ENCODE measurements around the gene NDUFV2.
A peak's percentile ranks its signal among the peaks of the same experiment; 100 is the strongest.
"Not testable (repeated sequence)": the region's sequence is repeated elsewhere in the genome, so short reads cannot be mapped to it uniquely, and the experiment has no call there.

The NDUFV2 gene

DNA sequence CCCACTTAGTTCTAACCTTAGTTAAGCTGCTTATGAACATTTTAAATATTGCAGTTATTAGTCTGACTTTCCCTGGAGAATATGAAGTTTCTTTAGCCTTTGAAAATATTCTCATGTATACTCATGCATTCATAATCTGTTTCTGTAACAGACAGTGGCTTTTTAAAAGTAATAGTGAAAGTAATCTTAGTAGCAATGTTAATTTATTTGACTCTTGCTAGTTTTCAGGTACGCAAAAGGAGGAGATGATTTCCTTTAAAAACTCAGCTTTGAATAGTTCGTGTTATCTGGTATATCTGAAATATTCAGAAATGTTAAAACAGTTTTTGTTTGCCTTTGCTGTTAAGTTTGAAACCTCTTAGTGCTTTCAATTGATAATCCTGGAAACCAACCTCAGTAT, 37.9 kb downstream of the NDUFV2 start:
- DNase-seq (ENCODE audit: low read depth), result no peak
- no peak overlapping the region for H3K4me3 ChIP-seq (ENCODE audit: low read depth, low read length)

DNA sequence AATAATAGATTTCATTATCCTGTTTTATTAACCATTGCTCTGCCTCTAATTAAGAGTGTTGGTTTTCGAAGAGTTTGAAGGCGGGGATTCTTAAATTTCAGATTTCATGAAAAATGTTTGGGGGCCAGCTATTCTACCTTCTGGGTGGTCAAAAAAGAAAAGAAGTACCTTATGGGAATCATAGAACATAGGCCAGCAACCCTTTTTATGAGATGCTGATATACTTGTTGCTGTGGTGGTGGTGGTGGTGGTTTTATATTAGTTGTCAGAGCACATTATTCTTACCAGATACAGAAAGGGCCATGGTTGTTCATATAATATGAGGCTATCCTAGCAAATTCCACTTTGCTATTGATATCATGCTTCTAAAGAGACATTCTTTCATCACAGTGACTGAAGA, 38.5 kb downstream of the NDUFV2 start:
- no peak overlapping the region for H3K4me3 ChIP-seq (ENCODE audit: low read depth, low read length)

DNA sequence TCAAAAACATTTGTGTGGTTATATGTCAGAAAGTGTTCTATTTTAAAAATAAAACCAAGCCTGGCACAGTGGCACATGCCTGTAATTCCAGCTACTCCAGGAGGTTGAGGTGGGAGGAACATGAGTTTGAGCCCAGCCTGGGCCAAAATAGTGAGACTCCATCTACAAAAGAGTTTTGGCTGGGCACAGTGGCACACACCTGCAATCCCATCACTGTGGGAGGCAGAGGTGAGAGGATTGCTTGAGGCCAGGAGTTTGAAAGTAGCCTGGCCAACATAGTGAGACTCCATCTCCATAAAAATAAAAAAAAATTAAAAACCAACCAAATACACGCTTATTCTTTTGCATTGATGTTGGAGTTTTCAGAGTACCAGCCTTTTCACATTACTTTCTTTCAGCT, 43.7 kb downstream of the NDUFV2 start:
- DNase-seq (ENCODE audit: low read depth), result no peak
- H3K4me3 ChIP-seq (ENCODE audit: low read depth, low read length), result no peak overlapping the region

More for the DNA sequence above, 38.5 kb downstream of the NDUFV2 start:
- DNase-seq (ENCODE audit: low read depth), result no peak

DNA sequence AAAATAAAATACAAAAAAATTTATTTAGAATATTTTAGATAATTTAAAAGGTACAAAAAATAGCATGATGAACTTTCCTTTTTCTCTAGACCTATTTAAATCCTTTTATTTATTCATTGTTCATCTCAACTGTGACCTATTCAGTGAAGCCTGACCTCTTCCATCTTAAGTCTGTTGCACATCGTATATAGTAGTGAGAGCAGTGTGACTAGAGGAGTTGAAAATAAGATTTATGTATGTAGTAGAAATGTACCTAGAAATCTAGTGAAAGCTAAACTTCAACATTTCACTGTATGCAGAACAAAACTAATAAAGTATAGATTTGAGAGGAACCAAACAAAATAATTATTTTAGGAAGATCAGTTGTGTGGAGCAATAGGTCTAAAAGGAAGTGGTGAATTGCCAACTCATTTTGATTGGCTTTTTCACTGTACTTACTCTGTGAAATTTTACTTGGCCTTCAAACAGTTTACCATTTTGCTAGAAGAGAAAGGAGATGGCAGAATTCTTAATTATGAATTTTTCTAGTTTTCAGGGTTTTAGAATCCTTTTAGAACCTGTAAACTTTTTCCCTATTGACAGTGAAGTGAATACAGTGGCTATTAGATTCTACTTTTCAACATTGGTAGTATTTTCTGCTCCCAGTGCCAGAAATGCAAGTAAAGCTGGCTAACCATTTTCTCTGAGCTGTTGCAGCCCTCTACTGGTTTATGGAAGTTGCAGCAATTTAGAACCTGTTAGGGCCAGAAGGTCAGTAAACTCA, 45.1 kb downstream of the NDUFV2 start:
- DNase-seq (ENCODE audit: low read depth), result peak; percentile 39
- H3K4me3 ChIP-seq (ENCODE audit: low read depth, low read length), result no peak overlapping the region

DNA sequence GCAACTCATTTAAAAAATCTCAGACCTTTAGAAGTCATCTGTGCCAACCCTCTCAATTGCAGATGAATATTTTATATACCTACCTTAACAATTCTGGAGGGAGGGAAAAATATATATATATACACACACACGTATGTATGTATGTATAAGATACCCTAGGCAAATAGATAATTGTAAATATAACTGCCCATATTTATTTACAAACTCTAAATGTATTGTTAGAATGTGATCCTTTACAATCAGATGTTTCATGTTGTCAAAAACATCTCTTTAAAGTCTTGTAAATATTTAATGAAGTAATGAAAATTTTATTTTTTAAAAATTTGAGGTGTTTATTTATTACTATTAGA, 45.7 kb downstream of the NDUFV2 start:
- no peak overlapping the region for H3K4me3 ChIP-seq (ENCODE audit: low read depth, low read length)
- no peak for DNase-seq (ENCODE audit: low read depth)

DNA sequence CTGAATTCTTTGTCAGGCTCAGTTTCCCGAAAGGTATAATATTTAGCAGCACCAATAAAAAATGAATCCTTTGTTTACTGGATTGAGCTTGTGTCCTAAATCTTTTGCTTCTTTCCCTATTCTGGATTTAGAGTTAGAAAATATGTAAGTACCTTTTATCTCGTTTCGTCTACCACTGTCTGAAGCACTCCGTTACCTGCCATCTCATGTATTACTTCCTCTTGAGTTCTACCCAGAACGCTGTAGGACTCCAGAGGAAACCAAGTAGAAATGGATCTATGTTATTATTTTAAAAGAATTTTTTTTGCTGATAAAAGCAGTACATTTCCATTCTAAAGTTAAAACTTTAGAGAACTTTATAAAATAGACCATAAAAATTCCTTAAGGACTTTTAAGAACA, 47.6 kb downstream of the NDUFV2 start:
- no peak for DNase-seq (ENCODE audit: low read depth)

DNA sequence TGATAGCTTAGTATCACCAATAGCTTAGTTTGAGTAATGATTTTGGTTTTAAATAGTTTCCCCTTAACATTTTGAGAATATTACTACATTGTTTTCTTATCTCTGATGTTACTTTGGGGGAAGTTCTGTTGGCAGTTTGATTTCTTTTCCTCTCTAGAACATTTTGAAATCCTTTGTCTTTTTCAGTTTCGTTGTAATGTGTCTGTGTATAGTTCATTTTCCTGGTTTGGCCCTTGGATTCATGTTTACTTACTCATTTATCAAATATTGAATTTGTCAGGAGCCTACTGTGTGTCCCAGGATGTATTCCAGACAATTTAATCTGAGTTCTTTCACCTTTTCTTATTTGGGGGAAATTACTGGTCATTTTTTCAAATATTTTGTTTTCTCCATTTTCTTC, 50.8 kb downstream of the NDUFV2 start:
- no peak for DNase-seq (ENCODE audit: low read depth)
- no peak overlapping the region for H3K4me3 ChIP-seq (ENCODE audit: low read depth, low read length)

More for the DNA sequence above, 47.6 kb downstream of the NDUFV2 start:
- H3K4me3 ChIP-seq (ENCODE audit: low read depth, low read length), result no peak overlapping the region

DNA sequence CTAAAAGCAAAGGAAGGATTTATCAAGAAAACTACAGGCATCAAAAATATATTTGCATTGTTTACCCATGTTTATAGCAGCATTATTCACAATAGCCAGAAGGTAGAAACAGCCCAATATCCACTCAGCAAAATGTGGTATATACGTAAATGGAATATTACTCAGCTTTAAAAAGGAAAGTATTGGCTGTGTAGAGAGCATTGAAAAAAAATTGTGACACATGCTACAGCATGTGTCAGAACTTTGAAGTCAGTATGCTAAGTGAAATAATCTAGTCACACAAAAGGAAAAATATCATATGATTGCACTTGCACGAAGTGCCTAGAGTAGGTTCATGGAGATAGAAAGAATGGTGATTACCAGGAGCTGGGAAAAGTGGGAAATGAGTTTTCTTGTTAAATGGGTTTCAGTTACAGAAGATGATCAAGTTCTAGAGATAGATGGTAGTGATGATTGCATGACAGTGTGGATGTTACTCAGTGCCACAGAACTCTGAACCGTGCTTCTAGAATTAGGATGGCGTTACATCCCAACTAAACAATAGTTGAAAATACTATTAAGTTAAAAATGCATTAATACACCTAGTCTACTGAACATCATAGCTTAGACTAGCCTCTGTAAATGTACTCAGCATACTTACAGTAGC, 54.2 kb downstream of the NDUFV2 start:
- no peak overlapping the region for H3K4me3 ChIP-seq (ENCODE audit: low read depth, low read length)
- DNase-seq (ENCODE audit: low read depth), result no peak

DNA sequence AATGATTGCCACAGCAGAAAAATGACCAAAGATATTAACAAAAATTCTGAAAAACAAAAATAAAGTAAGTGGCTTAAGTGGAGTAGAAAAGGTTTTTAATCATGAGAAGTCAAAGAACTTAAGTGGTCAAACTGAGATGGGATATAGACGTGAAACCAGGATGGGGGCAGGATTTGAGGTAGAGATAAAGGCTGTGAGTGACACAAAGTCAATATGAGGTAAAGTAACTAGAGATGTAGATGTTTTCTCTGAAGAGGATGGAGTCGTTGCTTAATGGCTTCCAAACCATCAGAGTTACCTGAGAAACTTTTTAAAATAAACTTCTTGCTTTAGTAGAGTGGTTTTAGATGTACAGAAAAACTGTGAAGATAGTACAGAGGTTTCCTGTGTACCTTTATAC, 55.3 kb downstream of the NDUFV2 start:
- DNase-seq (ENCODE audit: low read depth), result no peak
- no peak overlapping the region for H3K4me3 ChIP-seq (ENCODE audit: low read depth, low read length)

DNA sequence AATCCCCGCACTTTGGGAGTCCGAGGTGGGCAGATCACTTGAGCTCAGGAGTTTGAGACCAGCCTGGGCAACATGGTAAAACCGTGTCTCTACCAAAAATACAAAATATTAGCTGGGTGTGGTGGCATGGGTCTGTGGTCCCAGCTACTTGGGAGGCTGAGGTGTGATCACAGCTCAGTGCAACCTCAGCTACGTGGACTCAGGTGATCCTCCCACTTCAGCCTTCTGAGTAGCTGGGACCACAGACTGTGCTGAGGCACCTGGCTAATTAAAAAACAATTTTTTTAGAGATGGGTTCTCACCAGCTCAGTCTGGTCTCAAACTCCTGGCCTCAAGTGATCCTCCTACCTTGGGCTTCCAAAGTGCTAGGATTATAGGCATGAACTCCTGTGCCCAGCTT, 57.5 kb downstream of the NDUFV2 start:
- no peak for DNase-seq (ENCODE audit: low read depth)
- H3K4me3 ChIP-seq (ENCODE audit: low read depth, low read length), result no peak overlapping the region

DNA sequence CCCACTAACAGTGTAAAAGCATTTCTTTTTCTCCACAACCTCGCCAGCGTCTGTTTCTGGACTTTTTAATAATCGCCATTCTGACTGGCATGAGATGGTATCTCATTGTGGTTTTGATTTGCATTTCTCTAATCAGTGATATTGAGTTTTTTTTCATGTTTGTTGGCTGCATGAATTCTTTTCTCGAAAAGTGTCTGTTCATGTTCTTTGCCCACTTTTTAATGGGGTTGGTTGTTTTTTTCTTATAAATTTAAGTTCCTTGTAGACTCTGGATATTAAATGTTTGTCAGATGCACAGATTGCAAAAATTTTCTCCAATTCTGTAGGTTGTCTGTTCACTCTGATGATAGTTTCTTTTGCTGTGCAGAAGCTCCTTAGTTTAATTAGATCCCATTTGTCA, 60.2 kb downstream of the NDUFV2 start:
- H3K4me3 ChIP-seq (ENCODE audit: low read depth, low read length), result not testable (repeated sequence)

DNA sequence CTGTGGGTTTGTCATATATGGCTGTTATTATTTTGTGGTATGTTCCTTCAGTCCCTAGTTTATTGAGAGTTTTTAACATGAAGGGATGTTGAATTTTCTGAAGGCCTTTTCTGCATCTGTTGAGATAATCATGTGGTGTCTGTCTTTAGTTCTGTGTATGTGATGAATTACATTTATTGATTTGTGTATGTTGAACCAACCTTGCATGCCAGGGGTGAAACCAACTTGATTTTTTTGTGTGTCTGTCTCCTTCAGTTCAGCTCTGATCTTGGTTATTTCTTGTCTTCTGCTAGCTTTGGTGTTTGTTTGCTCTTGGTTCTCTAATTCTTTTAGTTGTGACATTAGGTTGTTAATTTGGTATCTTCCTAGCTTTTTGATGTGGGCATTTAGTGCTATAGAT, 61.6 kb downstream of the NDUFV2 start:
- DNase-seq (ENCODE audit: low read depth); H3K4me3 ChIP-seq (ENCODE audit: low read depth, low read length): not testable (repeated sequence)

More for the DNA sequence above, 60.2 kb downstream of the NDUFV2 start:
- not testable (repeated sequence) for DNase-seq (ENCODE audit: low read depth)

DNA sequence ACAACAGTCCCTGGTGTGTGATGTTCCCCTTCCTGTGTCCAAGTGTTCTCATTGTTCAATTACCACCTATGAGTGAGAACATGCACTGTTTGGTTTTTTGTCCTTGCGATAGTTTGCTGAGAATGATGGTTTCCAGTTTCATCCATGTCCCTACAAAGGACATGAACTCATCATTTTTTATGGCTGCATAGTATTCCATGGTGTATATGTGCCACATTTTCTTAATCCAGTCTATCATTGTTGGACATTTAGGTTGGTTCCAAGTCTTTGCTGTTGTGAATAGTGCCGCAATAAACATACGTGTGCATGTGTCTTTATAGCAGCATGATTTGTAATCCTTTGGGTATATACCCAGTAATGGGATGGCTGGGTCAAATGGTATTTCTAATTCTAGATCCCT, 63.4 kb downstream of the NDUFV2 start:
- not testable (repeated sequence) for H3K4me3 ChIP-seq (ENCODE audit: low read depth, low read length); DNase-seq (ENCODE audit: low read depth)

DNA sequence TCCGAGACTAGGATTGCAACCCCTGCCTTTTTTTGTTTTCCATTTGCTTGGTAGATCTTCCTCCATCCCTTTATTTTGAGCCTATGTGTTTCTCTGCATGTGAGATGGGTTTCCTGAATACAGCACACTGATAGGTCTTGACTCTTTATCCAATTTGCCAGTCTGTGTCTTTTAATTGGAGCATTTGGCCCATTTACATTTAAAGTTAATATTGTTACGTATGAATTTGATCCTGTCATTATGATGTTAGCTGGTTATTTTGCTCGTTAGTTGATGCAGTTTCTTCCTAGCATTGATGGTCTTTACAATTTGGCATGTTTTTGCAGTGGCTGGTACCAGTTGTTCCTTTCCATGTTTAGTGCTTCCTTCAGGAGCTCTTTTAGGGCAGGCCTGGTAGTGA, 67.0 kb downstream of the NDUFV2 start:
- not testable (repeated sequence) for H3K4me3 ChIP-seq (ENCODE audit: low read depth, low read length); DNase-seq (ENCODE audit: low read depth)

DNA sequence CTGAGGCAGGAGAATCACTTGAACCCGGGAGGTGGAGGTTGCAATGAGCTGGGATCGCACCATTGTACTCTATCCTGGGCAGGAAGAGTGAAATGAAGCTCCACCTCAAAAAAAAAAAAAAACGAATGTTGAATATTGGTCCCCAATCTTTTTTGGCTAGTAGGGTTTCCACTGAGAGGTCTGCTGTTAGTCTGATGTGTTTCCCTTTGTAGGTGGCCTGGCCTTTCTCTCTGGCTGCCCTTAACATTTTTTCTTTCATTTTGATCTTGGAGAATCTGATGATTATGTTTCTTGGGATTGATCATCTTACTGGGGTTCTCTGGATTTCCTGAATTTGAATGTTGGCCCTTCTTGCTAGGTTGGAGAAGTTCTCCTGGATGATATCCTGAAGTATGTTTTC, 69.4 kb downstream of the NDUFV2 start:
- not testable (repeated sequence) for DNase-seq (ENCODE audit: low read depth); H3K4me3 ChIP-seq (ENCODE audit: low read depth, low read length)

DNA sequence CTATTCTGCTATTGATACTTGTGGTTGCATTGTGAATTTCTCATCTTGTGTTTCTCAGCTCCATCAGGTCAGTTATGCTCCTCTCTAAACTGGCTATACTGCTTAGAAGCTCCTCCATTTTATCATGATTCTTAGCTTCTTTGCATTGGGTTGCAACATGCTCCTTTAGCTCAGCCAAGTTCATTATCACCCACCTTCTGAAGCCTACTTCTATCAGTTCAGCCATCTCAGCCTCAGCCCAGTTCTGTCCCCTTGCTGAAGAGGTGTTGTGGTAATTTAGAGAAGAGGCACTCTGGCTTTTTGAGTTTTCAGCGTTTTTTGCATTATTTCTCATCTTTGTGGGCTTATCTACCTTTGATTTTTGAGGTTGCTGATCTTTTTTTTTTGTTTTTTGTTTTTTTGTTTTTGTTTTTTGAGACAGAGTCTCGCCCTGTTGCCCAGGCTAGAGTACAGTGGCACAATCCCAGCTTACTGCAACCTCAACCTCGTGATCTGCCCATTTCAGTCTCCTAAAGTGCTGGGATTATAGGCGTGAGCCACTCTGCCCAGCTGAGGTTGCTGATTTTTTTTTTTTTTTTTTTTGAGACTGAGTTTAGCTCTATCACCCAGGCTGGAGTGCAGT, 70.1 kb downstream of the NDUFV2 start:
- no peak for DNase-seq (ENCODE audit: low read depth)
- no peak overlapping the region for H3K4me3 ChIP-seq (ENCODE audit: low read depth, low read length)

DNA sequence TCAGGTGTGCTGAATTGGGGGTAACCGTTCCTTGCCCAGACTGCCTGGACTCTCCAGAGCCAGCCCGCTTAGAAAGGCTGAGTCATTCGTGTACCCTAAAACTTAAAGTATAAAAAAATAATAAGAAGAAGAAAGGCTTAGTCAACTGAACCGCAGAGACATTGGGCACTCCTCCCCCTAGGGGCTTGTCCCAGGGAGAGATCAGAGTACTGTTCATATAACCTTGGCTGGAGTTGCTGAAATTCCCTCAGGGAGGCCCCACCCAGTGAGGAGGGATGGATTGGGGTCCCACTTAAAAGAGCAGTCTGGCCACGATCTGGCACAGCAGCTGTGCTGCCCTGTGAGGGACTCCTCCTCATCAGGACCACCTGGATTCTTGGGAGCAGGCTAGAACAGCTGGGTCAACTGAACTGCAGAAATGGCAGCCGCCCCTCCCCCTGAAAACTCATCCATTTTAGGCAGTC, 71.3 kb downstream of the NDUFV2 start:
- no peak for DNase-seq (ENCODE audit: low read depth)
- no peak overlapping the region for H3K4me3 ChIP-seq (ENCODE audit: low read depth, low read length)

DNA sequence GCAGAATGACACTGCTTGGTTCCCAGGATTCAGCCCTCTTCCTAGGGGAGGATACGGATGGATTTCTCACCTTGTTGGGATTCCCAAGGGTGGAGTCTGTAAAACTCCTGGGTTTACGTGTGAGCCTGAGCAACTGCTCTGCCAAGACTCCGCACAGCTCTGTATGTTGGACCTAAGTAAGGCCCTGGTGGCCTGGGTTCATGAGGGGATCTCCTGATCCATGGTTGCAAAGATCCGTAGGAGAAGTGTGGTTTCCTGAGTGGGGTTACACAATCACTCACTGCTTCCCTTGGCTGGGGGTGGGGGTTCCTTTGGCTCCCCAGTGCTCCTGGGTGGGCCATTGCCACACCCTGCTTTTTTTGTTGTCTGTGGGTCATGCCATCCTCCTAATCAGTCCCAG, 71.8 kb downstream of the NDUFV2 start:
- H3K4me3 ChIP-seq (ENCODE audit: low read depth, low read length), result no peak overlapping the region
- DNase-seq (ENCODE audit: low read depth), result no peak

DNA sequence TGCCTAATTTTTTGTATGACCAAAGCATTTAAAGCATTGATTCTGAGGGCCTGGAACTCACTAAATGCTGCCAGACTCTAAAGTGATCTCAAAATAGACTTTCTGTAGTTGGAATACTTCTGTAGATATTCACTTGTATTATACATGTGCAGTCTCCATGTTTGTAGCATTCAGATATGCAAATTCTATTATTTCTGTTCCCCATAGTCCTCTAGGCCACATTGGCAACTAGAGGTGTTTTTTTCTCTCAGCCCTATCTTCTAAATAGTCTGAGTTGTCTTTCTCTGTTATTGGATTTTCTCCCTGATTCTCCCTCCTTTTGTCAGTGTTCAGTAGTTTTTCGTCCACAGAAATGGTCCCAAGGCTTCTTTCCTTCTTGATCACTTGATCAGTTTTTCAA, 72.6 kb downstream of the NDUFV2 start:
- H3K4me3 ChIP-seq (ENCODE audit: low read depth, low read length), result no peak overlapping the region
- no peak for DNase-seq (ENCODE audit: low read depth)

DNA sequence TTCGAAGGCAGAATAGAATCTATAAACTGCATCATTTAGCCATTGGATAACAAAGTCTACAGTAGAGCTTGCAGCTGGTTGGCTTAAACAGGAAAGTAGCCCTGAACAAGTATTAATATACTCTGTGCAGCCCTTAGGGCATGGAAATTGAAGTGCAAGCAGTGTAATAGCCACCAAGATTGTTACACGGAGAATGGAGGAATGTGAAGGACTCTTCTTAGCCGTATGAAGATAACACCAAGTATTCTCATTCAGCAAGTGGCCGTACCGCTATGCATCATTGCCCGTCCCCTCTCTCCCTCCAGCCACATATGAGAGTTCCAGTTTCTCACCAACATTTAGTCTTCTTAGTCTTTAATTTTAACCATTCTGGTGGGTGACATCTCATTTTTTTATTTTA, 74.5 kb downstream of the NDUFV2 start:
- DNase-seq (ENCODE audit: low read depth), result no peak
- H3K4me3 ChIP-seq (ENCODE audit: low read depth, low read length), result no peak overlapping the region

DNA sequence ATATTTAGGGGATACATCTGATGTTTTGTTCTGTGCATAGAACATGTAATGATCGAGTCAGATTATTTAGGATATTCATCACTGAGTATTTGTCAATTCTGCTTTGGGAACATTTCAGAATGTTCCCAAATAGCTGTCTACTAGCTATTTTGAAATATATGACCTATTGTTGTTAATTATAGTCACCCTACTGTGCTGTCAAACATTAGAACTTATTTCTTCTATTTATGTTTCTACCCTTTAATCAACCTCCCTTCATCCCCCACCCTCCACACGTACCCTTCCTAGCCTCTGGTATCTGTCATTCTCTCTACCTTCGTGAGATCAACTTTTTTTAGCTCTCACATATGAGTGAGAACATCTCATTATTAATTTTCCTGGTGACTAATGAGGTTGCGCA, 75.0 kb downstream of the NDUFV2 start:
- no peak overlapping the region for H3K4me3 ChIP-seq (ENCODE audit: low read depth, low read length)
- no peak for DNase-seq (ENCODE audit: low read depth)
